ENCODE measurements around the gene ADAMTSL1. TPM values are rescaled to one million over a fixed set of nuclear protein-coding genes. Genes with fewer than 3 reads are reported as not detected.

The ADAMTSL1 gene
- total and polyA plus RNA-seq, 2 of the 13 experiments (the other 11 are each of a cell fraction or from before 2014, with no cell fraction given): not detected

- Histone ChIP-seq H2AFZ (ENCODE audit: low read length) (no peak overlapping the region), H3K79me2 (ENCODE audit: insufficient read depth, low read length) (no peaks in the 10 kb centered on the region), H3K4me2 (ENCODE audit: low read depth, low read length) (no peak overlapping the region), H4K20me1 (ENCODE audit: insufficient read depth, low read length) (no peaks in the 10 kb centered on the region), H3K4me1 (ENCODE audit: insufficient read depth, low read length) (no peaks in the 10 kb centered on the region), H3K27ac (ENCODE audit: extremely low read length, insufficient read depth, low read length) (no peak overlapping the region), H3K9me3 (ENCODE audit: low read length) (no peaks in the 10 kb centered on the region), H3K4me3 (replicated peaks in 1 of 3; ENCODE audit: insufficient read depth in 1 of 3, low read depth in 2 of 3, low read length in 3 of 3) (no peak overlapping the region), H3K27me3 (ENCODE audit: control insufficient read depth in 1 of 2, insufficient read depth in 2 of 2, low read length in 2 of 2) (peaks cover 0 to 3% of the 10 kb centered on the region in 2 experiments; a peak in 1 of 5 replicates), H3K36me3 (replicated peaks in 1 of 2; ENCODE audit: control insufficient read depth in 1 of 2, insufficient read depth in 2 of 2, low read length in 2 of 2) (no peaks in the 10 kb centered on the region), H3K9ac (ENCODE audit: insufficient read depth, low read depth, low read length) (no peak overlapping the region)
- ATAC-seq (no peak), FAIRE-seq (no peak), DNase-seq (ENCODE audit: low spot score) (no peak)
- TF ChIP-seq ZC3H4 (CRISPR knock-in tag; IDR thresholded peaks at IDR 0.05; ENCODE audit: borderline replicate concordance) (no peak), ZNF556 (CRISPR knock-in tag; IDR thresholded peaks at IDR 0.05; ENCODE audit: borderline replicate concordance) (no peak), E2F2 (CRISPR knock-in tag; IDR thresholded peaks at IDR 0.05; ENCODE audit: borderline replicate concordance) (no peak), CREBL2 (CRISPR knock-in tag; IDR thresholded peaks at IDR 0.05; ENCODE audit: borderline replicate concordance) (no peak)
- 2% methylated on average over 2 of the region's 2 CpGs for WGBS (ENCODE audit: low lambda C conversion rate)
- ChIA-PET POLR2A (no interaction called here), CTCF (ENCODE audit: low intra/inter-chr PET ratio, low total read pairs) (no interaction called here)
- in situ Hi-C loops (cut with HindIII; ENCODE audit: extremely low pct_ligation_motif_present, low pct_unique_long_range_greater_than_20kb) (no loop called here), intact Hi-C loops (cut with micrococcal nuclease; ENCODE audit: unreplicated experiment) (loop anchor here (10.0 kb wide), 1 partner anchor 57 kb away; no protein-coding TSS in a partner anchor)
- BruUV-seq (replicated peaks): no TSS peak
Measured at GRCh38 chr9:18601956-18602355, 128.0 kb downstream of the ADAMTSL1 start.

GRCh38 chr9:18604767-18605730 lies 131.1 kb downstream of the ADAMTSL1 start:
- WGBS (ENCODE audit: low lambda C conversion rate): 1% methylated on average over 8 of the region's 8 CpGs
- H3K4me3 ChIP-seq (replicated peaks in 1 of 3; ENCODE audit: insufficient read depth in 1 of 3, low read depth in 2 of 3, low read length in 3 of 3): no peak overlapping the region
- no peaks in the 10 kb centered on the region for H4K20me1 ChIP-seq (ENCODE audit: insufficient read depth, low read length)
- ChIA-PET CTCF (ENCODE audit: low intra/inter-chr PET ratio, low total read pairs) (no interaction called here), POLR2A (no interaction called here)
- FAIRE-seq (no peak), ATAC-seq (no peak), DNase-seq (ENCODE audit: low spot score) (no peak)
- no TSS peak for BruUV-seq (replicated peaks)
- H3K9me3 ChIP-seq (ENCODE audit: low read length): no peaks in the 10 kb centered on the region
- in situ Hi-C loops (cut with HindIII; ENCODE audit: extremely low pct_ligation_motif_present, low pct_unique_long_range_greater_than_20kb): no loop called here
- no peak overlapping the region for H3K27ac ChIP-seq (ENCODE audit: extremely low read length, insufficient read depth, low read length)
- no peak overlapping the region for H3K4me2 ChIP-seq (ENCODE audit: low read depth, low read length)
- no peaks in the 10 kb centered on the region for H3K79me2 ChIP-seq (ENCODE audit: insufficient read depth, low read length)
- H3K36me3 ChIP-seq (replicated peaks in 1 of 2; ENCODE audit: control insufficient read depth in 1 of 2, insufficient read depth in 2 of 2, low read length in 2 of 2): no peaks in the 10 kb centered on the region
- H2AFZ ChIP-seq (ENCODE audit: low read length): no peak overlapping the region
- H3K4me1 ChIP-seq (ENCODE audit: insufficient read depth, low read length): no peaks in the 10 kb centered on the region
- H3K9ac ChIP-seq (ENCODE audit: insufficient read depth, low read depth, low read length): no peak overlapping the region
- intact Hi-C loops (cut with micrococcal nuclease; ENCODE audit: unreplicated experiment): loop anchor here (10.0 kb wide), 1 partner anchor 60 kb away; no protein-coding TSS in a partner anchor
- peaks cover 0 to 3% of the 10 kb centered on the region in 2 experiments; a peak in 1 of 5 replicates for H3K27me3 ChIP-seq (ENCODE audit: control insufficient read depth in 1 of 2, insufficient read depth in 2 of 2, low read length in 2 of 2)
- TF ChIP-seq ARNTL (CRISPR knock-in tag; IDR thresholded peaks at IDR 0.05) (no peak), GLMP (CRISPR knock-in tag; IDR thresholded peaks at IDR 0.05; ENCODE audit: borderline replicate concordance) (no peak), ZNF572 (CRISPR knock-in tag; IDR thresholded peaks at IDR 0.05) (no peak), ZFY (CRISPR knock-in tag; IDR thresholded peaks at IDR 0.05) (no peak), ARID2 (CRISPR knock-in tag; IDR thresholded peaks at IDR 0.05; ENCODE audit: borderline replicate concordance) (no peak), SIX1 (CRISPR knock-in tag; IDR thresholded peaks at IDR 0.05; ENCODE audit: borderline replicate concordance) (no peak), NFATC3 (CRISPR knock-in tag; IDR thresholded peaks at IDR 0.05) (no peak)

Data from HepG2 (cell line).